Testis (tissue), 5 donors: Measurements from ENCODE around the gene CCDC194. TPM values are rescaled to one million over a fixed set of nuclear protein-coding genes. Genes with fewer than 3 reads are reported as not detected.

ENCODE experiments used
- DNase-seq: peaks from one replicate; pipeline ENCODE4 v3.0.0-alpha.2; 2019
- H3K27ac ChIP-seq, 2 donors: fragments of 200-600 bp; sonication (generic); one replicate each; pipeline ENCODE4 v1.5.1; 2019
- H3K27me3 ChIP-seq: fragments of 200-600 bp; sonication (generic); one replicate; pipeline ENCODE4 v1.5.1; 2019
- H3K36me3 ChIP-seq: fragments of 200-600 bp; sonication (generic); one replicate; pipeline ENCODE4 v1.5.1; 2017; ENCODE audit warnings: low read depth; ENCODE audit errors: missing control alignments
- H3K4me1 ChIP-seq: fragments of 200-600 bp; sonication (generic); one replicate; pipeline ENCODE4 v1.5.1; 2019
- H3K4me3 ChIP-seq, 2 donors: fragments of 200-600 bp; sonication (generic); one replicate each; pipeline ENCODE4 v1.5.1; 2017 to 2019
- H3K9me3 ChIP-seq: fragments of 200-600 bp; sonication (generic); one replicate; pipeline ENCODE4 v1.5.1; 2017
- CTCF ChIP-seq, 3 experiments: fragments of 450-650 bp in 2 of 3; fragments of 200-600 bp in 1 of 3; sonication (generic) in 1 of 3; IDR thresholded peaks; one replicate each; pipeline ENCODE4 v1.5.1; 2016 to 2019; ENCODE audit warnings: antibody characterized with exemption in 3 of 3, mild to moderate bottlenecking in 2 of 3, moderate library complexity in 1 of 3
- POLR2A ChIP-seq: fragments of 450-650 bp; IDR thresholded peaks from one replicate; pipeline ENCODE4 v1.6.1; 2017; ENCODE audit warnings: antibody characterized with exemption, mild to moderate bottlenecking, moderate library complexity
- WGBS, 2 donors: methylation state at CpG; one replicate each; pipeline ENCODE4 v1.1.5; 2018; 5-methylcytosine and 5-hydroxymethylcytosine counted together
- intact Hi-C: fragments of 100-400 bp; cut with DNase I; formaldehyde crosslinking; loops from one replicate; pipeline ENCODE4 v1.15.1; 2023; ENCODE audit warnings: low total_unique reads
- long read RNA-seq, 2 donors: transcript quantifications; one replicate each; lab custom pipeline, GENCODE V29; 2026
- polyA plus RNA-seq: library from polyadenylated mRNA; stranded (reverse); fragments of 350-450 nt; fragmentation: Illumina TruSeq; extraction: RNeasy Lipid Tissue Mini Kit (QIAGEN cat#74804); gene quantifications from one replicate; pipeline ENCODE4 v1.2.3, GENCODE V29; 2014; ENCODE audit warnings: low read depth, low replicate concordance; ENCODE audit not compliant: insufficient read depth
- total RNA-seq, 2 donors: library from RNA; depleted of rRNA; stranded (reverse); fragments of >200 nt; gene quantifications; one replicate each; pipeline ENCODE4 v1.2.3, GENCODE V29; 2016

Gene CCDC194
- total RNA-seq (1 to 10 TPM in 1 of 2 donors, not detected in 1; 1.3 TPM), polyA plus RNA-seq (0.45 TPM)
- long read RNA-seq, donor 1, result 0 reads
- long read RNA-seq, donor 2, result 0 reads

- no peak for DNase-seq
- H3K4me1 ChIP-seq, result peaks cover 8% of the 10 kb centered on the region
- no peaks in the 10 kb centered on the region for H3K27me3 ChIP-seq
- WGBS, 2 donors, result 5 to 29% methylated on average over 7 to 26 of the region's 41 CpGs
- H3K9me3 ChIP-seq, result no peaks in the 10 kb centered on the region
- H3K36me3 ChIP-seq, result no peaks in the 10 kb centered on the region
- TF ChIP-seq CTCF (IDR thresholded peaks at IDR 0.05) (no peak), POLR2A (no peak)
- H3K4me3 ChIP-seq, result no peak within 1 kb of the TSS
- peak within 1 kb of the TSS in 1 of 2 donors; percentile 39 for H3K27ac ChIP-seq
- intact Hi-C loops, result no loop called here
These were observed at the start of gene CCDC194 for GRCh38 chr19:17393914-17394313. Gene CCDC194, minus strand, starts transcription at chr19:17394196. Its CDS starts 38 bp downstream, at chr19:17394158.

GRCh38 chr19:17441241-17442021 lies 47.4 kb upstream of the CCDC194 start:
- Histone ChIP-seq H3K4me1 (no peaks in the 10 kb centered on the region), H3K4me3 (no peak overlapping the region), H3K27ac (no peak overlapping the region), H3K9me3 (no peaks in the 10 kb centered on the region), H3K27me3 (no peaks in the 10 kb centered on the region), H3K36me3 (no peaks in the 10 kb centered on the region)
- peak; percentile 43 for DNase-seq
- 27 to 55% methylated on average over 8 of the region's 8 CpGs for WGBS, 2 donors
- intact Hi-C loops, result no loop called here
- TF ChIP-seq POLR2A (no peak), CTCF (IDR thresholded peaks at IDR 0.05) (peak in 1 of 3 experiments; percentile 18)

- no peak overlapping the region for H3K4me3 ChIP-seq
- no peaks in the 10 kb centered on the region for H3K36me3 ChIP-seq
- intact Hi-C loops, result no loop called here
- DNase-seq, result no peak
- TF ChIP-seq CTCF (IDR thresholded peaks at IDR 0.05), result no peak
- TF ChIP-seq POLR2A, result no peak
- H3K27ac ChIP-seq, result no peak overlapping the region
- no peaks in the 10 kb centered on the region for H3K4me1 ChIP-seq
- H3K9me3 ChIP-seq, result no peaks in the 10 kb centered on the region
- WGBS, 2 donors, result 88 to 90% methylated on average over 7 of the region's 7 CpGs
- H3K27me3 ChIP-seq, result no peaks in the 10 kb centered on the region
These were observed 42.9 kb upstream of the CCDC194 start for GRCh38 chr19:17436874-17437267.

- H3K4me1 ChIP-seq, result no peaks in the 10 kb centered on the region
- no peak overlapping the region for H3K27ac ChIP-seq
- no peaks in the 10 kb centered on the region for H3K9me3 ChIP-seq
- intact Hi-C loops, result no loop called here
- 97% methylated on average over 9 to 25 of the region's 25 CpGs for WGBS, 2 donors
- H3K27me3 ChIP-seq, result no peaks in the 10 kb centered on the region
- H3K4me3 ChIP-seq, result no peak overlapping the region
- no peak for TF ChIP-seq CTCF (IDR thresholded peaks at IDR 0.05)
- no peaks in the 10 kb centered on the region for H3K36me3 ChIP-seq
- no peak for DNase-seq
These were observed 42.3 kb upstream of the CCDC194 start for GRCh38 chr19:17436094-17436873.
